Measurements from ENCODE around the gene ZFP90. TPM values are rescaled to one million over a fixed set of nuclear protein-coding genes. Genes with fewer than 3 reads are reported as not detected.

ZFP90 gene
- total and polyA plus RNA-seq, 9 of the 15 experiments (the other 6 are each of a cell fraction or from before 2014, with no cell fraction given): 0.66 to 2.9 (median 2.3) TPM

- TF ChIP-seq MGA (IDR thresholded peaks at IDR 0.05) (no peak), NFATC3 (IDR thresholded peaks at IDR 0.05) (no peak), TCF3 (CRISPR knock-in tag; IDR thresholded peaks at IDR 0.05) (no peak), HDGF (IDR thresholded peaks at IDR 0.05) (no peak), RCOR1 (IDR thresholded peaks at IDR 0.05; ENCODE audit: borderline replicate concordance in 1 of 2, low read depth in 2 of 2, low read length in 2 of 2) (no peak)
These were observed 3.8 kb upstream of the ZFP90 start (continued) for GRCh38 chr16:68535331-68535730.

Data from K562 (cell line).